Measurements from ENCODE around the gene PCDHGB7. TPM values are rescaled to one million over a fixed set of nuclear protein-coding genes. Genes with fewer than 3 reads are reported as not detected.
"Not testable (repeated sequence)": the region's sequence is repeated elsewhere in the genome, so short reads cannot be mapped to it uniquely, and the experiment has no call there.

PCDHGB7 gene
- total and polyA plus RNA-seq, 10 of the 15 experiments (the other 5 are each of a cell fraction or from before 2014, with no cell fraction given), result 0.27 to 1.3 (median 0.54) TPM; not detected in 2

- TF ChIP-seq WRNIP1 (IDR thresholded peaks at IDR 0.05; ENCODE audit: borderline replicate concordance, low read depth, low read length) (no peak), HCFC1 (IDR thresholded peaks at IDR 0.05; ENCODE audit: low read length) (no peak)
Measured at GRCh38 chr5:141384471-141385267, 32.8 kb upstream of the PCDHGB7 start (continued).

GRCh38 chr5:141387557-141388311, 29.7 kb upstream of the PCDHGB7 start, which contains the start of gene PCDHGB4:
PCDHGB4 (plus strand) TSS chr5:141387698; CDS start chr5:141387885, 187 bp downstream.
- H3K4me3 ChIP-seq; H3K9me3 ChIP-seq (replicated peaks; ENCODE audit: control insufficient read depth, insufficient read depth, low read length); H4K20me1 ChIP-seq (ENCODE audit: control insufficient read depth, insufficient read depth); BruUV-seq (replicated peaks); RAD21 ChIA-PET (ENCODE audit: unreplicated experiment); H3K27me3 ChIP-seq (replicated peaks in 1 of 2; ENCODE audit: control insufficient read depth in 2 of 2, insufficient read depth in 2 of 2, low read length in 1 of 2); H3K9ac ChIP-seq (ENCODE audit: control insufficient read depth, insufficient read depth, low read length); H3K27ac ChIP-seq (ENCODE audit: control insufficient read depth, insufficient read depth); POLR2A ChIA-PET; DNase-seq (ENCODE audit: low read depth, low spot score); H3K4me2 ChIP-seq (ENCODE audit: control insufficient read depth, insufficient read depth); H3K79me2 ChIP-seq (ENCODE audit: control insufficient read depth, insufficient read depth, low read length); H2AFZ ChIP-seq (ENCODE audit: control insufficient read depth, low read depth, low read length); in situ Hi-C loops (cut with MboI); H3K4me1 ChIP-seq (ENCODE audit: control insufficient read depth, insufficient read depth, low read length); intact Hi-C loops (cut with micrococcal nuclease; ENCODE audit: unreplicated experiment); H3K36me3 ChIP-seq (ENCODE audit: control insufficient read depth in 2 of 2, insufficient read depth in 2 of 2, low read length in 1 of 2): not testable (repeated sequence)
- peak; percentile 23 for FAIRE-seq
- CTCF ChIA-PET, result interaction anchor here (1.2 to 1.7 kb wide), 3 partner anchors 13 to 176 kb away, joined by 3 to 6 read pairs (median 4); partner anchors contain the start of gene PCDHGA10
- WGBS (ENCODE audit: insufficient coverage, insufficient replicate concordance, low lambda C conversion rate, missing lambda C conversion rate), result 2% methylated on average over 18 of the region's 40 CpGs
- SMC1A ChIA-PET (ENCODE audit: uncharacterized antibody, unreplicated experiment), result interaction anchor here (1.4 kb wide), 1 partner anchor 176 kb away, joined by 6 read pairs; no protein-coding TSS in a partner anchor
- ATAC-seq, result peak; percentile 77
- TF ChIP-seq CTCF (IDR thresholded peaks at IDR 0.05 in 2 of 3, conservative IDR thresholded peaks at IDR 0.05 in 1 of 3; ENCODE audit: control insufficient read depth in 2 of 3, extremely low read depth in 1 of 3, insufficient read depth in 1 of 3, low read depth in 3 of 3, low read length in 3 of 3), result peak; percentile 35 to 40 (median 39); a peak in 5 of 6 replicates
